ENCODE measurements around the gene MAP3K9.
"Not testable (repeated sequence)": the region's sequence is repeated elsewhere in the genome, so short reads cannot be mapped to it uniquely, and the experiment has no call there.

The MAP3K9 gene

DNA sequence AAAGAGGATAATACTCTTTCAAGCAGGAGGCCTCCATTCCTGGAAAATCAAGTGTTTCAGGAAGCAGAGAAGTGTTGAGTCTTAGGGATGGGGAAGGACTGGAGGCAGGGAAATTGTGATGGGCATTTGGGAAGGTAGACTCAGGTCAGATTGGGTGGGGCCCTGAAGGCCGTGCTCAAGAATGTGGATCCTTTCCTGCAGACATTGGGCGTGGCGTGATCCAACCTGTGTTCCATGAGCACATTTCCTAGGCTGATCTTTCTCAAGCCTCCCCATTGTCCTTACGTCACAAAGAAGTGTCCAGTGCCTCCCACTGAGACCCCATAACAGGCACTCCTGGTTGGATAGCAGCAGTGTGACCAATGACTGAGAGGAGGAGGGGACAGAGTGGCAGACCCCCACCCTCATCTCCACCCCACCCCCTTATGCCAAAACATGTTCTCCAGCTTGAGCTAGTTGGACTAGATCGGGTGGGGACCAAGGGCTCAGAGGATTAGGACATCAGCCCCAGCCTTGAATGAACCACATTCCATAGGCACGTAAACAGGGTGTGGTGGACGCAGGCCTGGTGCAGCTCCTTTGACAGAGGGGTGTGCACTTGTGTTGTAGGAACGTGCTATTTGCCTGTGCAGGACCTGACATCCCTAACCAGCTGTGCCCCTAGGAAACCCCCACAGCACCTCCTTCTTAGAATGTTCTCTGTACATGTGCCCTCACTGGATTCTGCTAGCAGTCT, 90.8 kb downstream of the MAP3K9 start:
- DNase-seq = no peak

DNA sequence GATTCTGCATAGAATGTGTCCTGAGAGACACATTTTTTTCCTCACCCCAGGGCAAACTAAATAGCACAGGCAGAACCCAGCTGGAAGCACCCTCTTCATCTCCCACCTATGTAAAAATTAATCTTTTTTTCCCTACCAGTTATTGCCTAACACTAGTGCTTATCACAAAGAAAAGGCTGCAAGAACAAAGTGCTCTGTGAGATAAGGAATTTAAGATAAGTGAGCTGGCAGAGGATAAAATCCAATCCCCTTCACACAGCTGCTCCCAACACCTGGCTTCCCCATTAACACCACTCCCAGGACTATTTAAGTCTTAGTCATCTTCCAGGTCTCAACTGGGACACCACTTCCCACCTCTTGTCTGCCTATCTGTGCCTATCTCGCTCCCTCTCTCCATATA, 92.4 kb downstream of the MAP3K9 start:
- peak; percentile 26 for DNase-seq

DNA sequence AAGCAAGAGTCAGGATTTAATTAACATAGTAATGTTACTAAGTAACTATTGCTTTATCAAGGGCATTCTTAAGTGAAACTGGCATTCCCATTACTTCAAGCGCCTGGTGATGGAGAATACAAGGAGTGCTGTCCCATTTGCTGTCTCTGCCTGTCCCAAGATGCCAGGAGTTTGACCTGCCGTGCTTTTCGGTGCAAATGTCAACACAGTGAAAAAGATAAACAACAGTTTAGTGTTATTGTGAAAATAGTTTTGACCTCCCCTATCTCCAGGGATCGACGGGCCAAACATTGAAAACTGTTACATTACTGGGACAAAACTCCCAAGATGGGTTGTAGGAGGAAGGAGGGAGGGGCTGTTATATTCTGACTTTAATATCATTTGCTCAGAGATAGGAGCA, 92.8 kb downstream of the MAP3K9 start:
- DNase-seq = no peak

DNA sequence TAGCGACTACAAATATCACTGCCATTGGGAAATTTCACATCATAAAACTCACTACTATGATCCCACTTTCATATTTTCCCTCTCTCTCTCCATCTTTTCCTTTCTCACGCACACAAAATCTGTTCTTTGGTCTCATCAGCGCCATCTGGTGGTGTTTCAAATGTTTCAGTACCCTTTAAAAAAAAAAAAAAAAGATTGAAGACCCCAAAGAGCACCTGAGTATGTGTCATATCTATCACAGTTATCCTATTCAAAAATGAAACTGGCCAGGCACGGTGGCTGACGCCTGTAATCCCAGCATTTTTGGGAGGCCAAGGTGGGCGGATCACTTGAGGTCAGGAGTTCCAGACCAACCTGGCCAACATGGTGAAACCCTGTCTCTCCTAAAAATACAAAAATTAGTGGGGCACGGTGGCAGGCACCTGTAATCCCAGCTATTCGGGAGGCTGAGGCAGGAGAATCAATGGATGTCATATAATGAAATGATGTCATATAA, 95.2 kb downstream of the MAP3K9 start:
- DNase-seq = peak; percentile 80

DNA sequence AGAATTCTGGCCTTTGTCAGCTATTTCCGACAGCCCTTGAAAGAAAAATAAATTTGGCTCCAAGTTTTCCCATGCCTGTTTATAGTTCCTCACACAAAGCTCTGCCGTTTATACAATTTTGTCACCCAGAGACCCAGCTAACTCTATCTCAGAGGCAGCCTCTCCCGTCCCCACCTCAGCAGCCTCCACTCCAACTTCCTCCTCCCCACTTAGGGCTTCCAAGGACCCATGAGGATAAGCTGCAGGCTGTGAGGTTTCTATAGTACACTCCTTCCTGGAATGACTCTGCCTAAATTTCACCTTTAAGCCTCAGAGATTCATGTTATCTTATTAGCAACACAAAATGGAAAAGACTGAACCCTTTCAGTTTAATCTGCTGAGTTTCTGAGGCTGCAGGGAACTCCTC, 95.8 kb downstream of the MAP3K9 start:
- DNase-seq = no peak

DNA sequence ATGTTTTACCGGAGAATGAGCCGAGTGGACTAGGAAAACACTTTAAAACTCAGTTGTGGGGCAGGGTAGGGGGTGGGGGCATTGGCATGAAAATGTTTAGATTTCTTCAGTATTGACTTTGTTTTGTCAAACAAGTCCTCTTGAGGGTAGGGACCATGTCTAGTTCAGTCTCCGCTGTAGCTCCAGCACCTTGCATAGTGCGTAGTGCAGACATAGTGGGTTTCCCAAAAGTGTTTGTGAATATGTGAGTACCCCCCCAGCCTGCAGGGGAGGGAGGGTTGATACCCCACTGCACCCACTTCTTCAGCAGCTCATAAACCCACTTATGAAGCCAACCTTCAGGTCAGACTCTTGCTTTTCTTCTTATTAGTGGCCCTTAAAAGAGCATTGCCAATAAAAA, 96.2 kb downstream of the MAP3K9 start:
- DNase-seq = no peak

DNA sequence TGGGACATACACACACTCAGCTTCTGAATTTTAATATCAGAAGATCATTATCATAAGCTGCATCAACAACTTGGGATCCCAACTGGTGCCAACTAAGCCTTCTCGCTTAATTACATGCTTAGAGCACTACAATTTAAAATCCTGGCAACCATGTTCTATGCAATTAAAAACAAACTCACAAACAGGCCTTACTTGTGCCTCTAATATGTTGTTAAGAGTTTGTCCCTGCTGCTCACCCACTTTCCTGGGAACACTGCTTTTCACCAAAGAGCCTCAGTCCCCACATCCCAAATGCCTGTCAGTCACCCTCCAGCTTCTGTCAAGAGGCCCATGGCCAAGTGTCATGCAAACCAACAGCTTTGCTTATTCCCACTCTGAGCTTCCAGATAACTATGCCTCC, 97.9 kb downstream of the MAP3K9 start:
- DNase-seq = no peak

DNA sequence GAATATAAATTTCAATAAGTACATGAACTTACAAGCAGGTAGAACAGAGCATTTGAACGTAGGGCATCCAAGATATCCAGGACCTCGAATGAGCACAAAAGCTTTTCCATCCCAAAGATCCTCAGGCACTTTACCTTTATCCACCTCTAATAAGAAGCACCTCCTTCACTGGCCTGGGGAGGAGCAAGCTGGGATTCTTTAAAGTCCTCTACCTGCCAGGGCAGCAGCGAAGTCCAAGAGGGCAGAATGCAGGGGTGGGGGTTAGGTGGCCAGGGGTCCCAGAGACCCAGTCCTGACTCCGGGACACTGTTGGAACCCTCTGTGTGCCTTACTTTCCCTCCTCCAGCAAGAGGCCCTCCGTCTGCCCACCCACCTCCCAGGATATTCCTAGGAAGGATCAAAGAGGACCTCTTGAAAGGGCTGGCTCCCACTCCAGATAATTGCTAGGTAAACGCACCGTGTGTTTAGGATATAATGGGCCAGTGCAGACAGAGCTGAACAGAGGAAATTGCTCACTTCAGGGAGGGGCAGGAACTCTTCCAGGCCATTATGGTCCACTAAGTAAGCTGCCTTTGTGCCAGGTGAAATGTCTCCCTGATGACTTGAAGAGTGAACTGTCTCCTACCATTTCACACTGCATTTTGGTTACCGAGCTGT, 99.5 kb downstream of the MAP3K9 start:
- no peak for DNase-seq

DNA sequence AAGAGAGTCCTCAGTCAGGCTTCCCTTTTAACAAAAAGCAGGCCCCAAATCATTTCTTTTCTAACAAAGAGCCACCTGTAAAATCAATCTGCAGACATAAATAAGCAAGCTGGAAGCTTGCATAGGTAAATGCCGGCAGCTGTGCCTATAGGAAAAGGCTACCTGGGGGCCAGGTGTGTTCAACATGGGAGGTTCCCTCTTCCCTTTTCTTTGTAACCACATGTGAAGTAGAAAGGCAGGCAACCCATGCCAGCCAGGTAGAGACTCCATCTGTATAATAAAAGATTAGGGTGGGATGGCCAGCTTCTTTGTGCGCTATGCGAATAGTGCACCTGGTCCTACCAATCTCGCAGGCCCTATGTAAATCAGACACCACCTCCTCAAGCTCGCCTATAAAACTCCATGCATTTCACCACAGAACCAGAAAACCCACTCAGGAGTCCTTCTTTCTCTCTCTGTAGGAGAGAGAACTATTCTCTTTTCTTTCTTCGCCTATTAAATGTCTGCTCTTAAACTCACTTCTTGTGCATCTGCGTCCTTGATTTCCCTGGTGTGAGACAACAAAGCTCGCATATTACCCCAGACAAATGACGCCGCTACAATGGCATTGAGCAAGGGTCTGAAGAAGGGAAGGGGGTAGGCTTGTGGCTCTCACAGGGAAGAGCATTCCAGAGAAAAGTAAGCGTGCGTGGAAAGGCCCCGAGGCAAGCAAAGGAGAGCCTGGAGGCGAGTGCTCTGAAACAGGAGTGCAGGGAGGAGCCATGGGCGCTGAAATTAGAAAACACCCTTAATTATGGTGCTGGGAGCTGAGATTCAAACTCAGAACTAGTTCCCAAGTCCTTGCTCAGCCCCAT, 100.4 kb downstream of the MAP3K9 start:
- DNase-seq = no peak

DNA sequence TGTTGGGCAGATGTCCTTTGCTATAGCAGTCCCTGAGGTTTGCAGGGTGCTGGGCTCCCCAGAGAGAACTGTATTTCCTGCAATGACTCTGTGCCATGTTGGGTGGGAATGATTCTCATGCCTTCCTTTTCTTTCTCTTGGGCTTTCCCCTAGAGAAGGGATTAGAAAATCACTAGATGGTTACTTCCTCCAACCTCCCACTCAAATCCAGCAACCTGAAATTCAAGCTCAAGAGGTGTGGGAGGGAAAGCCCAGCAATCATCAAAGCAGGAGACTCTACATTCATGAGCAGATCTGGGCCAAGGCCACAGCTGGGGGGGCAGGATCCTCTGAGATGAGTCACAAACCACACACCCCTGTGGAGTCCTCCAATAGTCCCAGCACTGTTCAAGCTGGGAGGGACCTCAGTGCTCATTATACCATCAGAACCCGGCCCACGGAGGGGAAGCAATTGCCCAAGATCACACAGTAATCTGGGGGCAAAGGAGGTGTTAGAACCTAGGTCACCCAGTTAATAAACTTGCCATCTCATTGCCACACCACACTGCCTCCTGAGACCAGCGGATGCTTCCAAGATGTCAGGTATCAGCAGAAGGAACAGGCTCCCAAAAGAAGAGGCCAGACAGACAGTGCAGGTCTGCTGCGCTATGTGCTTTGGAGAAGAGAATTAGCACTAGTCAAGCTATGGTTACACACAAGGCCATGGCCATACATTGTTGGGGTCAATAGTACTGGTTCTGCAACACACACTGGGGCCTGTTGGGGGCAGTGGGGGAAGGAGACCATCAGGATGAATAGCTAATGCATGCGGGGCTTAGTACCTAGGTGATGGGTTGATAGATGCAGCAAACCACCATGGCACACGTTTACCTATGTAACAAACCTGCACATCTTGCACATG, 101.9 kb downstream of the MAP3K9 start:
- DNase-seq = peak; percentile 27

DNA sequence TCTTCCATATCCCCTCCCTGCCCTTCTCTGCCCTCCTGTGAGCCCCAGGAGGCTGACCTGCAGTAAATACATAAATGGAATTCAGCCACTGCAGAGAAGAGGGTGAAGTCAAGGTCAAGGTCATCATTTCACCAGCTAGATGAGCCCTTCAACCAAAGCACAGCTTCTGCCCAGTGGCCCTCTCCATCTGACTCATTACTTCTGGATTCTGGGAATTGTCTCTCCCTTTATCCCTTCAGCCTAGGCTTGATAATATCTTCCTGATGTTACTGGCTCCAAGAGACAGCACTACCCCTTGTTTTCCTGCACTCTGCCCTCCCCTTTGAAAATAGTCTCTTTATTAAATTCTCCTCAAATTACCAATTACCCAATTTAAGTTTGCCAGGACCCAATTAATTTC, 103.1 kb downstream of the MAP3K9 start:
- DNase-seq = no peak

DNA sequence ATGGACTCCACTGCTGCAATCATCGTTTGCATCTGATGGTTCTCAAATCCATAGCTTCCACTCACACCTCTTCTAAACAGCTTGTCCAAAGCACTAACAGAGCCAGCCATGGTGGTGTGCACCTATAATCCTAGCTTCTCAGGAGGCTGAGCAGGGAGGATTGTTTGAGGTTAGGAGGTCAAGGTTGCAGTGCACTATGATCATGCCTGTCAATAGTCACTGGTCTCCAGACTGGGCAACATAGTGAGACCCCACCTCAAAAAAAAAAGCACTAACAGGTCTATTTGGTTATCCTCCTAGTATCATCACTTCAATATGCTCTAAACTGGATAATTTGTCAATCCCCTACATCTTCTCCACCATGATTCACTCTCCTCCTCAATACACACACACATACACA, 104.4 kb downstream of the MAP3K9 start:
- no peak for DNase-seq

DNA sequence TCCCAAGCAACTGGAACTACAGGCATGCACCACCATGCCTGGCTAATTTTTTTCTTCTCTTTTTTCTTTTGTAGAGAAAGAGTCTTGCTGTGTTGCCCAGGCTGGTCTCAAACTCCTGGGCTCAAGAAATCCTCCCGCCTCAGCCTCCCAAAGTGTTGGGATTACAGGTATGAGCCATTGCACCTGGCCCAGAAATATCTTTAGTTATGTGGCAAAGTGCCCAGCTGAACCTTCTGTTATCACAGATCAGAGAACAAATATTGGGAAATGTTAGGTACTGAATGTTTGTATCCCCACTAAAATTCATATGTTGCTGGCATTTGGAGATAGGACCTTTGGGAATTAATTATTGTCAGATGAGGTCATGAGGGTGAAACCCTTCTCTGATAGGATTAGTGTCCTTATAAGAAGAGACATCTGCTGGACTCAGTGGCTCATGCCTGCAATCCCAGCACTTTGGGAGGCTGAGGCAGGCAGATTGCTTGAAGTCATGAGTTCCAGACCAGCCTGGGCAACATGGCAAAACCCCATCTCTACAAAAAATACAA, 105.6 kb downstream of the MAP3K9 start:
- not testable (repeated sequence) for DNase-seq

DNA sequence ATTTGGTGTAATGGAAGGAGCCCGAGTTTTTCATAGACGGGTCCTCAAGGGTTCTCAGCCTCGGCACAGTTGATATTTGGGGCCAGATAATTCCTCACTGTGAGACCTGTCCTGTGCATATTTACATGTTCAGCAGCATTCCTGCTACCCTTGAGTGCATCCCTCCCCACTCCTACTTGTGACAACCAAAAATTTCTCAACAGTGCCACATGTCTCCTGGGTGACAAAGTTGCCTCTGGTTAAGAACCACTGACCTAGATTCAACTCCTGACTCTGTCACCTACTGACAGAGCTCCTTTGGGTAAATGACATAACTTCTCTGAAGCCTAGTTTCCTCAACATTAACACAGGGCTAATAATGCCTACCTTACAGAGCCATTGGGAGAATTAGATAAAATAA, 107.2 kb downstream of the MAP3K9 start:
- DNase-seq = no peak

DNA sequence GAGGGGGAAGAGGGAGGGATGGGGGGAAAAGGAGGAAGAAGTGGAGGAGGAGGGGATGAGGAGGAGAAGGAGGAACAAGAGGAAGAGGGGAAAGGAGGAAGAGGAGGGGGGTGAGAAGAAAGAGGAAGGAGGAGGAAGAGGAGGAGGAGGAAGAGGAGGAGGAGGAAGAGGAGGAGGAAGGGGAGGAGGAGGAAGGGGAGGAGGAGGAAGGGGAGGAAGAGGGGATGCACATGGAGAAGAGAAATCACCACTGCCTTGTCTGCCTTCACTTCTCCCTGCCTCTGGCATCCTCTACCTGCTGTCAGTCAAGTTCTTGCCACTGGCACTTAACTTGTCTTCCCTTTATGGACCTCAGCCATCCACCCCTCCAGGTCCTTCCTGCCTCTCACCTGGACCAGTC, 107.7 kb downstream of the MAP3K9 start:
- DNase-seq = no peak

DNA sequence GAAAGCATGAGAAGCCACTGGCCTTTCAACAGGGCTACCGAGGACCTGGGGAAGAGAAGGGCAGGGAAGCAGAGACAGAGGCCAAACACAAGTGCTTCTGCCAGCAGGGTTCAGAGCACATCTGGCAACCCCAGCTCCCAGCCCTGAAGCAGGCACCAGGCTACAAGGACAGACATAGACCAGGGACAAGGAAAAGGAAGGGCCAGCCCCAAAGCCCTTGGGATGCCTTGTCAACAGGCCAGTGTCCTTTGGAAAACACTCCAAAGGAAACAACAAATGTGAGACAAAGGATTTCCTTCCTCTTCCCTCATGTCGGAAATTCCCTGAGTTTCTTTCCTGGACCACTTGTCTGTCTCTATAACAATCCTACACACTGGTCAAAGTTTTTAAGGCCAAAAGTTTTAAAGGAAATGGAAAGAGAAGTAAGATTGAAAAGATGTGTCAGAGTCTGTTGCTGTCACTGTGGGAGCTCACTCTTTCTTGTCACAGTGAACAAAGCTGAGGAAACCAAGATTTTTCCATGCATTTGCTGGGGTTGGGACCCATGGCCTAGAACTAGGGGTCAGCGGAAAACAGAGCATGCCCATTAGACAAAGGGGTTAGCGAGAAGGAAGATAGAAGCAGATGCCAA, 108.2 kb downstream of the MAP3K9 start:
- no peak for DNase-seq

DNA sequence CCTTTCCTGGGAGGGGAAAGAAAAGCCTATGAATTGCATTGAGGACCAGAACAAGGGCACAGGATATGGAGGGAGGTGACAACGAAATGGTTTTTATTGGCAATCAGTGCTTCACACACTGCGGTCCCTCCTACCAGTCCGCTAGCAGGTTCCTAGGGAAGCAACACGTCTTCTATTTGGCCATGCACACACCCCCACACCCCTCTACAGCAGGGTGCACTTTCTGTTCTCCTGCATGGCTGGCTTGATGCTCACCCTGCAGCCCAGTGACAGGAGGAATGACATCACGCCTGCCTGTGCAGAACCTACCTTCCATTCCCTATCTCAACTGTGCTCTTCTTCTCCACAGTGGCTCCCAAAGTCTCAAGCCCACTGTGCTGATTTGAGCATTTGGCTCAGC, 109.7 kb downstream of the MAP3K9 start:
- DNase-seq = no peak

DNA sequence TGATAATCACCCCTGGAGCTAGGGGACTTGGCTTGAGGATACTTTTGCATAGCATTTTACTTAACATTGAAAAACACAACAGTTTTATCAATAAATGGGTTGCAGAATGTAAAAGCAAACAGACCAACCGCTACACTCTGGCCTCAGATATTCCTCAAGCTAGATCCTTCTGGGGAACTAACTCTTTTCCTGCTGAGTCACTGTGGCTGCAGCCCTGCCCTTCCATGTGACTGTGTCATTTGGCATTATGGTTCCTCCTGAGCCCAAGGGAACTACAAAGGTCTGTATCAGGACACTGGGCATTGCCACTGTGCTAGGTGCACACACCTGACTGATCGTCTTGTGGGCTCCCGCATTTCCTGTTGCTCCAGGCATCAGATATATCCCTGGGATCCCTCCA, 111.0 kb downstream of the MAP3K9 start:
- DNase-seq = peak; percentile 87

DNA sequence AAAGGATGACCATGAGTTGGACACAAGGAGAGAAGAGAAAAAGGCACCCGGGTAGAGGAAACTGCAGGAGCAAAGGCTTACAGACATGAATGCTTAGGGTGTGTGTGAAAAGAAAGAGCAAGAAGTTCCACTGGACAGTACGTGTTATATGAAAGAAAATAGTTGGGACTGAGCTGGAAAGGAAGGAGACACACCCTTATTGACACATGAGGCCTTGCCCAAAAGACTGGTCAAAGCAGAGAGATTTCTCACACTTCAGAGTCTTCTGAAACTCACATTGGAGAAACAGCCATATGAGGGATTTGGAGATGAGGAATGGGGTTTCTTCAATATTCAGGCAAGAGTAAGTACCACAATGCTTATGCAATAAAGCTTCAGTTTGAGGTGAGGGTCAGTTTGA, 111.6 kb downstream of the MAP3K9 start:
- peak; percentile 13 for DNase-seq

DNA sequence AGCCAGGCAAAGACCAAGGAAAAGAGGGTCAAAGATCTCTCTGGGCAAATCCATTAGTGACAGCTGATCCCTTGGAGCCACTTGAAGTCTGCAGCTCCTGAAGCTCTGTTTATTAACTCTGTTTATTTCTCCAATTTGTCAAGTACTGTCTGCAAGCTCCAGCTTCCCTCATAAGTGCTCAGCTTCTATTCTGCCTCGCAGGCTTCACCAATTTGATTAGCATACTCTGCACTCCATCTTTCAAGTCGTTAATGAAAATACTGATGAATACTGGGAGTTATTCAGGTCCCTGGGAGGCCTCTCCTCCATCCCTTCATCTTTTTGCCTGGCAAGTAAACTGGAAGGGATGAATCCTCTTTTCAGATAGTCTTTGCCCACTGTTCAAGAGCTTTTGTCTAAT, 113.3 kb downstream of the MAP3K9 start:
- no peak for DNase-seq

DNA sequence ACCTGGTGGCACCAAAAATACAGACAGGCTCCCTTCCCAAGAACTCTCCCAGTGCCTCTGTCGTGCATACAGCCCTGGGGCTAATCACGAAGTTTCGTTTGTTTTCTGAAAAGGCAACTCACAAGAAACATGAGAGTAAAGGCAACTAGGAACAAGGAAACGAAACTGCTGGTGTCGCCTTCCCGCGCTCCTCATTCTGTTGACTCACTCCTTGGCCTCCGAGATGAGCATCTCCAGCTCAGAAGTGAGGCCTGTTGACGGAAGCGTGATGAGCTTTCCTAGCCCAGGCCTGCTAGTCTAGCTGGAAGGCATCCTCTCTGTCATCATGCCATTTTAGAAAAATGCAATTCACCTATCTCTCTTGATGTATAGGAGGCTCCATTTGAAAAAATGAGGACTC, 117.1 kb downstream of the MAP3K9 start:
- DNase-seq = no peak
